HCT116 (cell line): ENCODE results near the gene DHRS2.

Source experiments
- CTCF ChIP-seq, 3 experiments: fragments of 200-600 bp in 1 of 3; sonication (generic) in 1 of 3; IDR thresholded peaks in 2 of 3; conservative IDR thresholded peaks in 1 of 3; 2 replicates each; pipeline ENCODE4 v1.5.1; 2012 to 2017; ENCODE audit warnings: low read depth in 2 of 3, low read length in 2 of 3, antibody characterized with exemption in 1 of 3, borderline replicate concordance in 1 of 3, control low read depth in 1 of 3, mild to moderate bottlenecking in 1 of 3, mixed read lengths in 1 of 3, mixed run types in 1 of 3, moderate library complexity in 1 of 3; ENCODE audit not compliant: insufficient read depth in 1 of 3
- ELF1 ChIP-seq: IDR thresholded peaks from 2 replicates; pipeline ENCODE4 v1.6.1; 2012; ENCODE audit warnings: low read depth, borderline replicate concordance
- EZH2 ChIP-seq: fragments of 200-600 bp; sonication (generic); IDR thresholded peaks from 2 replicates; pipeline ENCODE4 v1.6.1; 2017; ENCODE audit warnings: antibody characterized with exemption, mixed run types
- EZH2phosphoT487 ChIP-seq: fragments of 200-600 bp; IDR thresholded peaks from 2 replicates; pipeline ENCODE4 v1.6.1; 2018; ENCODE audit warnings: antibody characterized with exemption, borderline replicate concordance
- POLR2A ChIP-seq: IDR thresholded peaks from 2 replicates; pipeline ENCODE4 v1.7.0; 2011; ENCODE audit warnings: borderline replicate concordance; ENCODE audit not compliant: insufficient read depth, insufficient read length; ENCODE audit errors: extremely low read depth
- POLR2AphosphoS5 ChIP-seq: IDR thresholded peaks from 2 replicates; pipeline ENCODE4 v1.6.1; 2011; ENCODE audit warnings: mild to moderate bottlenecking, low read depth, low read length, moderate library complexity
- RAD21 ChIP-seq: IDR thresholded peaks from 2 replicates; pipeline ENCODE4 v1.6.1; 2012; ENCODE audit warnings: low read depth, mild to moderate bottlenecking
- YY1 ChIP-seq: IDR thresholded peaks from 2 replicates; pipeline ENCODE4 v1.6.1; 2011; ENCODE audit warnings: low read length, low read depth, moderate library complexity, mild to moderate bottlenecking; ENCODE audit not compliant: insufficient replicate concordance; ENCODE audit errors: extremely low read depth
- ZFX ChIP-seq: fragments of 450-650 bp; IDR thresholded peaks from 2 replicates; pipeline ENCODE4 v1.6.1; 2017
- TF ChIP-seq, protein P1 (sequence below): IDR thresholded peaks from 2 replicates; pipeline ENCODE4 v1.6.1; 2012; ENCODE audit warnings: low read depth

DNA sequence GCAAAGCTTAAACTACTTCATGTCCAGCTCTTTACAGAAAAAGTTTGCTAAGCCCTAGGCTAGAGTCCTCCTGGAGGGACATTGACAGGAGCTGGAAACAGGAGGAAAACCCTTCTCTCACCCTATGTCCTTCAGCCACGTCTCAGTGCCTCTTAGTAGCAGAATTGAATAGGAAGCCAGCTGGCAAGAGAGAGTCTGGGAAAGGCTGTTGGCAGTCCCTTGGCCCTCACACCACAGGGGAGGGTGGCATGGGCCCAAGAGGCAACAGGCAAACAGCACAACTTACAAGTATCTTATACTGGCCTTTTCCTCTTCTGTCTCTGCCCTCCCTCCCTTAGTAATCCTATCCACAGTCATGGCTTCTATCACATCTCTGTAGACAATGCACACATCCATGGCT, 27.7 kb upstream of the DHRS2 start:
- TF ChIP-seq CTCF (IDR thresholded peaks at IDR 0.05 in 2 of 3, conservative IDR thresholded peaks at IDR 0.05 in 1 of 3; ENCODE audit: borderline replicate concordance in 1 of 3, insufficient read depth in 1 of 3, low read depth in 2 of 3, low read length in 2 of 3): no peak
- TF ChIP-seq POLR2A: no peak
- TF ChIP-seq, protein P1, sequence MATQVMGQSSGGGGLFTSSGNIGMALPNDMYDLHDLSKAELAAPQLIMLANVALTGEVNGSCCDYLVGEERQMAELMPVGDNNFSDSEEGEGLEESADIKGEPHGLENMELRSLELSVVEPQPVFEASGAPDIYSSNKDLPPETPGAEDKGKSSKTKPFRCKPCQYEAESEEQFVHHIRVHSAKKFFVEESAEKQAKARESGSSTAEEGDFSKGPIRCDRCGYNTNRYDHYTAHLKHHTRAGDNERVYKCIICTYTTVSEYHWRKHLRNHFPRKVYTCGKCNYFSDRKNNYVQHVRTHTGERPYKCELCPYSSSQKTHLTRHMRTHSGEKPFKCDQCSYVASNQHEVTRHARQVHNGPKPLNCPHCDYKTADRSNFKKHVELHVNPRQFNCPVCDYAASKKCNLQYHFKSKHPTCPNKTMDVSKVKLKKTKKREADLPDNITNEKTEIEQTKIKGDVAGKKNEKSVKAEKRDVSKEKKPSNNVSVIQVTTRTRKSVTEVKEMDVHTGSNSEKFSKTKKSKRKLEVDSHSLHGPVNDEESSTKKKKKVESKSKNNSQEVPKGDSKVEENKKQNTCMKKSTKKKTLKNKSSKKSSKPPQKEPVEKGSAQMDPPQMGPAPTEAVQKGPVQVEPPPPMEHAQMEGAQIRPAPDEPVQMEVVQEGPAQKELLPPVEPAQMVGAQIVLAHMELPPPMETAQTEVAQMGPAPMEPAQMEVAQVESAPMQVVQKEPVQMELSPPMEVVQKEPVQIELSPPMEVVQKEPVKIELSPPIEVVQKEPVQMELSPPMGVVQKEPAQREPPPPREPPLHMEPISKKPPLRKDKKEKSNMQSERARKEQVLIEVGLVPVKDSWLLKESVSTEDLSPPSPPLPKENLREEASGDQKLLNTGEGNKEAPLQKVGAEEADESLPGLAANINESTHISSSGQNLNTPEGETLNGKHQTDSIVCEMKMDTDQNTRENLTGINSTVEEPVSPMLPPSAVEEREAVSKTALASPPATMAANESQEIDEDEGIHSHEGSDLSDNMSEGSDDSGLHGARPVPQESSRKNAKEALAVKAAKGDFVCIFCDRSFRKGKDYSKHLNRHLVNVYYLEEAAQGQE: no peak
- TF ChIP-seq ELF1: no peak
- TF ChIP-seq EZH2: no peak
- TF ChIP-seq POLR2AphosphoS5: no peak
- TF ChIP-seq EZH2phosphoT487: no peak
- no peak for TF ChIP-seq ZFX
- TF ChIP-seq YY1: no peak
- no peak for TF ChIP-seq RAD21
